H9 (cell line): ENCODE data around the gene FNIP2. TPM values are rescaled to one million over a fixed set of nuclear protein-coding genes. Genes with fewer than 3 reads are reported as not detected.

ENCODE experiments used
- DNase-seq: peaks from one replicate; pipeline ENCODE4 v3.0.0-alpha.2; 2017
- H2AFZ ChIP-seq: one replicate; pipeline ENCODE4 v1.6.1; 2013; ENCODE audit warnings: mild to moderate bottlenecking, low read length, control low read depth, moderate library complexity
- H2AK5ac ChIP-seq: 2 replicates; pipeline ENCODE4 v1.6.1; 2013; ENCODE audit warnings: low read length, control low read depth, mixed read lengths; ENCODE audit not compliant: insufficient read length
- H2BK120ac ChIP-seq: one replicate; pipeline ENCODE4 v1.6.1; 2013; ENCODE audit warnings: low read depth, mild to moderate bottlenecking, low read length, control low read depth, inconsistent platforms; ENCODE audit not compliant: poor library complexity, severe bottlenecking
- H2BK12ac ChIP-seq: 2 replicates; pipeline ENCODE4 v1.6.1; 2013; ENCODE audit warnings: low read length, control low read depth, mixed read lengths, low read depth; ENCODE audit not compliant: insufficient read length
- H2BK15ac ChIP-seq: 2 replicates; pipeline ENCODE4 v1.6.1; 2013; ENCODE audit warnings: low read depth, low read length, control low read depth
- H2BK20ac ChIP-seq: one replicate; pipeline ENCODE4 v1.6.1; 2013; ENCODE audit warnings: low read depth, mild to moderate bottlenecking, low read length, control low read depth, inconsistent platforms; ENCODE audit not compliant: poor library complexity, severe bottlenecking
- H2BK5ac ChIP-seq: 2 replicates; pipeline ENCODE4 v1.6.1; 2013; ENCODE audit warnings: low read length, control low read depth, mixed read lengths; ENCODE audit not compliant: insufficient read length
- H3K14ac ChIP-seq: 2 replicates; pipeline ENCODE4 v1.6.1; 2013; ENCODE audit warnings: low read length, control low read depth; ENCODE audit not compliant: insufficient read depth
- H3K18ac ChIP-seq: 2 replicates; pipeline ENCODE4 v1.6.1; 2013; ENCODE audit warnings: low read depth, mild to moderate bottlenecking, mixed read lengths, low read length, control low read depth; ENCODE audit not compliant: insufficient read length
- H3K23ac ChIP-seq: 2 replicates; pipeline ENCODE4 v1.6.1; 2013; ENCODE audit warnings: low read length, control low read depth, mixed read lengths, low read depth; ENCODE audit not compliant: insufficient read length
- H3K23me2 ChIP-seq: 2 replicates; pipeline ENCODE4 v1.6.1; 2013; ENCODE audit warnings: low read depth, mild to moderate bottlenecking, mixed read lengths, low read length, control low read depth; ENCODE audit not compliant: insufficient read length, poor library complexity, severe bottlenecking
- H3K27ac ChIP-seq: 2 replicates; pipeline ENCODE4 v1.5.1; 2013; ENCODE audit warnings: low read length, control low read depth, mixed read lengths, low read depth; ENCODE audit not compliant: insufficient read length
- H3K27me3 ChIP-seq: 2 replicates; pipeline ENCODE4 v1.6.1; 2013; ENCODE audit warnings: low read length, control low read depth, inconsistent platforms; ENCODE audit not compliant: insufficient read depth
- H3K4ac ChIP-seq: 2 replicates; pipeline ENCODE4 v1.6.1; 2013; ENCODE audit warnings: low read depth, mild to moderate bottlenecking, control low read depth, inconsistent platforms, low read length, moderate library complexity
- H3K4me1 ChIP-seq: 2 replicates; pipeline ENCODE4 v1.6.1; 2013; ENCODE audit warnings: low read length, control low read depth, inconsistent platforms; ENCODE audit not compliant: insufficient read depth
- H3K4me2 ChIP-seq: 2 replicates; pipeline ENCODE4 v1.6.1; 2013; ENCODE audit warnings: low read length, control low read depth, mixed read lengths; ENCODE audit not compliant: insufficient read length, insufficient read depth
- H3K56ac ChIP-seq: 2 replicates; pipeline ENCODE4 v1.6.1; 2013; ENCODE audit warnings: low read depth, mild to moderate bottlenecking, mixed read lengths, low read length, control low read depth; ENCODE audit not compliant: insufficient read length
- H3K79me1 ChIP-seq: 2 replicates; pipeline ENCODE4 v1.6.1; 2013; ENCODE audit warnings: low read depth, mild to moderate bottlenecking, moderate library complexity, low read length, control low read depth, inconsistent platforms; ENCODE audit not compliant: insufficient read depth, poor library complexity, severe bottlenecking
- H3K79me2 ChIP-seq: 2 replicates; pipeline ENCODE4 v1.6.1; 2013; ENCODE audit warnings: low read length, control low read depth, inconsistent platforms; ENCODE audit not compliant: insufficient read depth
- H3K9ac ChIP-seq: 2 replicates; pipeline ENCODE4 v1.6.1; 2013; ENCODE audit warnings: low read length, control low read depth, mixed read lengths; ENCODE audit not compliant: insufficient read length; ENCODE audit errors: extremely low read depth
- H3K9me3 ChIP-seq: one replicate; pipeline ENCODE4 v1.6.1; 2013; ENCODE audit warnings: low read depth, low read length, inconsistent platforms; ENCODE audit not compliant: control insufficient read depth
- H3T11ph ChIP-seq: one replicate; pipeline ENCODE4 v1.6.1; 2013; ENCODE audit warnings: mild to moderate bottlenecking, low read length, control low read depth, inconsistent platforms
- H4K20me1 ChIP-seq: one replicate; pipeline ENCODE4 v1.6.1; 2013; ENCODE audit not compliant: control insufficient read depth, insufficient read length, insufficient read depth
- H4K5ac ChIP-seq: 2 replicates; pipeline ENCODE4 v1.6.1; 2013; ENCODE audit warnings: low read depth, mild to moderate bottlenecking, mixed read lengths, low read length, control low read depth; ENCODE audit not compliant: insufficient read length
- H4K8ac ChIP-seq: replicated peaks from 2 replicates; pipeline ENCODE4 v1.6.1; 2013; ENCODE audit warnings: low read length, control low read depth, mixed read lengths, low read depth; ENCODE audit not compliant: insufficient read length
- H4K91ac ChIP-seq: 2 replicates; pipeline ENCODE4 v1.6.1; 2013; ENCODE audit warnings: low read depth, mild to moderate bottlenecking, moderate library complexity, mixed read lengths, low read length, control low read depth; ENCODE audit not compliant: insufficient read length
- H3K27ac Mint-ChIP-seq, 3 experiments: 2 replicates in 2 of 3; 3 replicates in 1 of 3; pipeline ENCODE4 v1.8.0; 2020 to 2021; ENCODE audit warnings: mixed read lengths in 3 of 3, mild to moderate bottlenecking in 1 of 3, moderate library complexity in 1 of 3
- H3K27me3 Mint-ChIP-seq: 2 replicates; pipeline ENCODE4 v1.8.0; 2021; ENCODE audit warnings: low read depth, mild to moderate bottlenecking, moderate library complexity, mixed read lengths
- H3K36me3 Mint-ChIP-seq, 3 experiments: 2 replicates in 2 of 3; 3 replicates in 1 of 3; pipeline ENCODE4 v1.8.0; 2020 to 2021; ENCODE audit warnings: low read depth in 3 of 3, mixed read lengths in 3 of 3; ENCODE audit not compliant: insufficient read depth in 1 of 3
- H3K4me1 Mint-ChIP-seq, 2 experiments: 2 replicates each; pipeline ENCODE4 v1.8.0; 2020; ENCODE audit warnings: mixed read lengths in 2 of 2
- H3K4me3 Mint-ChIP-seq, 2 experiments: 2 replicates in 1 of 2; 3 replicates in 1 of 2; pipeline ENCODE4 v1.8.0; 2020 to 2021; ENCODE audit warnings: mild to moderate bottlenecking in 2 of 2, mixed read lengths in 2 of 2, moderate library complexity in 1 of 2
- H3K9me3 Mint-ChIP-seq, 2 experiments: 2 replicates in 1 of 2; 3 replicates in 1 of 2; pipeline ENCODE4 v1.8.0; 2020; ENCODE audit warnings: mild to moderate bottlenecking in 2 of 2, mixed read lengths in 2 of 2, moderate library complexity in 1 of 2
- WGBS: extraction: QIAGEN DNeasy Blood & Tissue Kit; methylation state at CpG from one replicate; pipeline ENCODE4 v1.1.7; 2013; ENCODE audit warnings: missing lambda C conversion rate, low lambda C conversion rate, mixed read lengths; ENCODE audit not compliant: insufficient read length; ENCODE audit errors: extremely low coverage; 5-methylcytosine and 5-hydroxymethylcytosine counted together
- total RNA-seq: library from RNA; stranded (reverse); gene quantifications from 2 replicates; pipeline ENCODE4 v1.2.1, GENCODE V29; 2021
- TF ChIP-seq, protein P1 (sequence below): fragments of 200-600 bp; sonication (generic); conservative IDR thresholded peaks from 3 replicates; pipeline ENCODE4 v1.8.0; 2021; ENCODE audit warnings: antibody characterized with exemption, mild to moderate bottlenecking

Gene FNIP2
- total RNA-seq, 1 experiment from 2014 or later = 9.6 TPM

DNA sequence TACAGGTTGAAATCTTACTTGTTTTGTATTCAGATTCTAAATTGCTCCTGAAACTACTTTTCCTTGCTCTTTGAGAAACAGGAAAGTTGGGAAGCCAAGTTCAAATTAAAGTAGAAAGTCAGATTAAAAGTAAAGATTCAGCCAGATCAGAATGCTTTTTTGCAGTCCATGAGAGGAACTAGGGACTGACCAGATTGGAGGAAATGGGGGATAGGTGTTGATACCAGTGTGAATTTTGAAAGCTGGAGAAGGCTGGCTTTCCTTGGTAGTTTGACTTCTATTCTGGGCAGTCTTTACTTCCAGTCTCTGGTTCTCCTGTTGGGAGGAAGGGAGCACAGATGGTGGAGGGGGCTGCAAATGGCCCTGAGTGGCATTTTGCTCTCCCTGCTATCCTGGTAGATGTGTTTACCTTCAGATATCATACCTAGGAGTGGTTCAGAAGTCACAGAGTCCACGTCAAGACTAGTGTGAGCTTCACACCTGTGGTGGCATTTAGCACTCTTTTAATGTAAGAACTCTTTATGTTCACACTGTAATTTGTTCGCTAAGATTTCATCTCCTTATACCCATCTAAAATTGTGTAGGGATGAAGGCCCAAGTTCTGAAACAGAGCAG is 68.8 kb downstream of the FNIP2 start:
- Histone ChIP-seq H3K4me2 (no peak overlapping the region), H2BK20ac (no peak overlapping the region), H3K4me1 (peaks cover 3% of the 10 kb centered on the region; the same call in 1 of the 2 replicates), H4K8ac (no peak overlapping the region), H3K23ac (no peak overlapping the region), H3K23me2 (no peaks in the 10 kb centered on the region), H2BK120ac (no peak overlapping the region), H2BK5ac (no peak overlapping the region), H3K9ac (no peak overlapping the region), H2AFZ (no peak overlapping the region), H2BK12ac (no peak overlapping the region), H3K9me3 (no peaks in the 10 kb centered on the region), H3K56ac (no peak overlapping the region), H3K18ac (no peak overlapping the region), H3K4ac (no peak overlapping the region), H2BK15ac (no peak overlapping the region), H3K79me2 (no peaks in the 10 kb centered on the region), H2AK5ac (no peak overlapping the region), H3K27me3 (no peaks in the 10 kb centered on the region), H4K20me1 (no peaks in the 10 kb centered on the region), H3K27ac (no peak overlapping the region), H3K79me1 (no peaks in the 10 kb centered on the region), H4K5ac (no peak overlapping the region), H4K91ac (no peak overlapping the region), H3T11ph (no peak overlapping the region), H3K14ac (no peak overlapping the region)
- peak overlapping the region in 2 of 3 experiments; percentile 13 to 47; a peak in 2 of 7 replicates for H3K27ac Mint-ChIP-seq
- H3K27me3 Mint-ChIP-seq = no peaks in the 10 kb centered on the region
- WGBS = no CpG with 5 or more reads among the region's 2 CpGs
- peaks cover 8 to 16% (median 9%) of the 10 kb centered on the region in 3 experiments; a peak in 6 of 7 replicates for H3K36me3 Mint-ChIP-seq
- DNase-seq = no peak
- TF ChIP-seq, protein P1, sequence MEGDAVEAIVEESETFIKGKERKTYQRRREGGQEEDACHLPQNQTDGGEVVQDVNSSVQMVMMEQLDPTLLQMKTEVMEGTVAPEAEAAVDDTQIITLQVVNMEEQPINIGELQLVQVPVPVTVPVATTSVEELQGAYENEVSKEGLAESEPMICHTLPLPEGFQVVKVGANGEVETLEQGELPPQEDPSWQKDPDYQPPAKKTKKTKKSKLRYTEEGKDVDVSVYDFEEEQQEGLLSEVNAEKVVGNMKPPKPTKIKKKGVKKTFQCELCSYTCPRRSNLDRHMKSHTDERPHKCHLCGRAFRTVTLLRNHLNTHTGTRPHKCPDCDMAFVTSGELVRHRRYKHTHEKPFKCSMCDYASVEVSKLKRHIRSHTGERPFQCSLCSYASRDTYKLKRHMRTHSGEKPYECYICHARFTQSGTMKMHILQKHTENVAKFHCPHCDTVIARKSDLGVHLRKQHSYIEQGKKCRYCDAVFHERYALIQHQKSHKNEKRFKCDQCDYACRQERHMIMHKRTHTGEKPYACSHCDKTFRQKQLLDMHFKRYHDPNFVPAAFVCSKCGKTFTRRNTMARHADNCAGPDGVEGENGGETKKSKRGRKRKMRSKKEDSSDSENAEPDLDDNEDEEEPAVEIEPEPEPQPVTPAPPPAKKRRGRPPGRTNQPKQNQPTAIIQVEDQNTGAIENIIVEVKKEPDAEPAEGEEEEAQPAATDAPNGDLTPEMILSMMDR = no peak
- H3K9me3 Mint-ChIP-seq = no peaks in the 10 kb centered on the region
- no peak overlapping the region for H3K4me3 Mint-ChIP-seq
- peaks cover 15 to 24% of the 10 kb centered on the region in 2 experiments for H3K4me1 Mint-ChIP-seq
